CD14-positive monocyte (primary cell): ENCODE results near the gene GYG2. TPM values are rescaled to one million over a fixed set of nuclear protein-coding genes. Genes with fewer than 3 reads are reported as not detected.

Experiments
- DNase-seq, 3 donors: peaks; one replicate each; pipeline ENCODE4 v3.0.0-alpha.2; 2011 to 2022
- H2AFZ ChIP-seq: 2 replicates; pipeline ENCODE4 v1.6.0; 2012; ENCODE audit warnings: mild to moderate bottlenecking, low read depth, low read length, inconsistent platforms; ENCODE audit not compliant: insufficient read depth, poor library complexity, severe bottlenecking
- H3K27ac ChIP-seq, 2 donors: 1 replicate in 1 of 2; 2 replicates in 1 of 2; pipeline ENCODE4 v1.5.1; 2012 to 2013; ENCODE audit warnings: low read length in 2 of 2, control low read depth in 1 of 2, inconsistent platforms in 1 of 2, low read depth in 1 of 2, mild to moderate bottlenecking in 1 of 2
- H3K27me3 ChIP-seq, 2 donors: one replicate each; pipeline versions ENCODE4 v1.6.0 to v1.6.1; 2011 to 2013; ENCODE audit warnings: low read length in 2 of 2; ENCODE audit not compliant: control insufficient read depth in 2 of 2, insufficient read depth in 2 of 2
- H3K36me3 ChIP-seq, 2 donors: replicated peaks in 1 of 2; 1 replicate in 1 of 2; 2 replicates in 1 of 2; pipeline versions ENCODE4 v1.5.1 to v1.6.1; 2012 to 2013; ENCODE audit warnings: low read length in 2 of 2, control low read depth in 1 of 2, inconsistent platforms in 1 of 2, mild to moderate bottlenecking in 1 of 2; ENCODE audit not compliant: insufficient read depth in 2 of 2, control insufficient read depth in 1 of 2
- H3K4me1 ChIP-seq, 2 donors: 1 replicate in 1 of 2; 2 replicates in 1 of 2; pipeline versions ENCODE4 v1.5.1 to v1.6.1; 2012 to 2013; ENCODE audit warnings: low read length in 2 of 2, control low read depth in 1 of 2, inconsistent platforms in 1 of 2, mild to moderate bottlenecking in 1 of 2, moderate library complexity in 1 of 2; ENCODE audit not compliant: insufficient read depth in 2 of 2, control insufficient read depth in 1 of 2
- H3K4me2 ChIP-seq: replicated peaks from 2 replicates; pipeline ENCODE3; 2012; ENCODE audit warnings: low read length, moderate library complexity, mild to moderate bottlenecking; ENCODE audit not compliant: poor library complexity, severe bottlenecking; ENCODE audit errors: extremely low read depth
- H3K4me3 ChIP-seq, 3 experiments: fragments of 200-600 bp in 1 of 3; sonication (generic) in 1 of 3; replicated peaks in 1 of 3; 1 replicate in 2 of 3; 2 replicates in 1 of 3; pipeline ENCODE4 v1.5.1; 2011 to 2013; ENCODE audit warnings: low read length in 3 of 3, mild to moderate bottlenecking in 3 of 3, control low read depth in 2 of 3, low read depth in 2 of 3, inconsistent platforms in 1 of 3, moderate library complexity in 1 of 3
- H3K79me2 ChIP-seq: 2 replicates; pipeline ENCODE4 v1.6.0; 2012; ENCODE audit warnings: mild to moderate bottlenecking, control low read depth, inconsistent platforms, low read length, moderate library complexity; ENCODE audit not compliant: insufficient read depth
- H3K9ac ChIP-seq: 2 replicates; pipeline ENCODE4 v1.6.0; 2017; ENCODE audit warnings: low read length, mild to moderate bottlenecking; ENCODE audit not compliant: insufficient read depth, poor library complexity, severe bottlenecking
- H3K9me3 ChIP-seq, 2 donors: replicated peaks in 1 of 2; 1 replicate in 1 of 2; 2 replicates in 1 of 2; pipeline versions ENCODE4 v1.5.1 to v1.6.1; 2012 to 2013; ENCODE audit warnings: low read length in 2 of 2, control low read depth in 1 of 2; ENCODE audit not compliant: control insufficient read depth in 1 of 2, insufficient read depth in 1 of 2
- H4K20me1 ChIP-seq: 2 replicates; pipeline ENCODE4 v1.6.0; 2012; ENCODE audit warnings: mild to moderate bottlenecking, low read length, control low read depth, moderate library complexity; ENCODE audit not compliant: insufficient read depth
- H3K27ac Mint-ChIP-seq, 7 donors: one replicate each; pipeline ENCODE4 v1.8.0; 2020; ENCODE audit warnings: mild to moderate bottlenecking in 7 of 7, mixed read lengths in 7 of 7, moderate library complexity in 6 of 7, inconsistent platforms in 2 of 7
- H3K27me3 Mint-ChIP-seq, 3 donors: one replicate each; pipeline ENCODE4 v1.8.0; 2021 to 2022; ENCODE audit warnings: low read depth in 3 of 3, mild to moderate bottlenecking in 3 of 3, mixed read lengths in 3 of 3, moderate library complexity in 3 of 3, inconsistent platforms in 1 of 3
- H3K36me3 Mint-ChIP-seq, 2 donors: one replicate each; pipeline ENCODE4 v1.8.0; 2020; ENCODE audit warnings: mixed read lengths in 2 of 2, inconsistent platforms in 1 of 2, mild to moderate bottlenecking in 1 of 2
- H3K4me1 Mint-ChIP-seq: one replicate; pipeline ENCODE4 v1.8.0; 2020; ENCODE audit warnings: mild to moderate bottlenecking, mixed read lengths
- H3K4me3 Mint-ChIP-seq, 2 donors: one replicate each; pipeline ENCODE4 v1.8.0; 2020; ENCODE audit warnings: mild to moderate bottlenecking in 2 of 2, mixed read lengths in 2 of 2, moderate library complexity in 1 of 2
- H3K9me3 Mint-ChIP-seq, 7 donors: one replicate each; pipeline ENCODE4 v1.8.0; 2020 to 2022; ENCODE audit warnings: mixed read lengths in 7 of 7, mild to moderate bottlenecking in 6 of 7, moderate library complexity in 6 of 7, inconsistent platforms in 2 of 7
- CTCF ChIP-seq: fragments of 200-600 bp; IDR thresholded peaks from one replicate; pipeline ENCODE4 v1.8.0; 2022; ENCODE audit warnings: antibody characterized with exemption, mild to moderate bottlenecking
- WGBS: methylation state at CpG from one replicate; pipeline ENCODE4 v1.1.5; 2013; ENCODE audit warnings: missing lambda C conversion rate; ENCODE audit not compliant: insufficient coverage; 5-methylcytosine and 5-hydroxymethylcytosine counted together
- intact Hi-C, 2 donors: fragments of 100-400 bp; cut with micrococcal nuclease; formaldehyde crosslinking; loops; one replicate each; pipeline versions ENCODE4 v1.15.0 to v1.15.1; 2023
- polyA plus RNA-seq, 3 donors: library from polyadenylated mRNA; depleted of rRNA in 1 of 3; unstranded in 2 of 3; stranded (reverse) in 1 of 3; fragments of 300-500 nt in 2 of 3; fragments of >200 nt in 1 of 3; fragmentation: Illumina TruSeq in 2 of 3; gene quantifications; 1 replicate in 2 of 3; 2 replicates in 1 of 3; pipeline ENCODE4 v1.2.3, GENCODE V29; 2012 to 2021

Gene GYG2
- polyA plus RNA-seq, 3 donors, result not detected

- Histone ChIP-seq H3K27ac (no peak overlapping the region), H2AFZ (peak overlapping the region; percentile 8), H3K27me3 (peaks cover 24 to 29% of the 10 kb centered on the region in 2 donors), H3K9me3 (peaks cover 0 to 11% of the 10 kb centered on the region in 2 donors), H3K9ac (no peak overlapping the region), H3K36me3 (no peaks in the 10 kb centered on the region), H4K20me1 (no peaks in the 10 kb centered on the region), H3K4me2 (peak overlapping the region; percentile 53), H3K4me1 (peaks cover 0 to 6% of the 10 kb centered on the region in 2 donors), H3K4me3 (peak overlapping the region in 1 of 3 experiments; percentile 38), H3K79me2 (no peaks in the 10 kb centered on the region)
- Mint-ChIP-seq H3K9me3 (no peaks in the 10 kb centered on the region), H3K4me3 (peak overlapping the region; percentile 30 to 43), H3K27ac (no peak overlapping the region), H3K27me3 (peaks cover 15 to 29% (median 23%) of the 10 kb centered on the region in 3 donors), H3K4me1 (no peaks in the 10 kb centered on the region), H3K36me3 (no peaks in the 10 kb centered on the region)
- DNase-seq, result no peak
- no peak for TF ChIP-seq CTCF
- intact Hi-C loops, result no loop called here
- 0% methylated on average over 2 of the region's 44 CpGs for WGBS
Observed at GRCh38 chrX:2828959-2829411, 255 bp downstream of the GYG2 start.

- Histone ChIP-seq H3K79me2 (no peaks in the 10 kb centered on the region), H3K4me2 (peak overlapping the region; percentile 53), H3K4me3 (peak overlapping the region in 1 of 3 experiments; percentile 38), H2AFZ (peak overlapping the region; percentile 8), H3K27ac (no peak overlapping the region), H3K36me3 (no peaks in the 10 kb centered on the region), H3K4me1 (peaks cover 0 to 6% of the 10 kb centered on the region in 2 donors), H3K27me3 (peaks cover 24 to 29% of the 10 kb centered on the region in 2 donors), H3K9me3 (peaks cover 0 to 11% of the 10 kb centered on the region in 2 donors), H4K20me1 (no peaks in the 10 kb centered on the region), H3K9ac (no peak overlapping the region)
- no peak for DNase-seq
- no peaks in the 10 kb centered on the region for H3K9me3 Mint-ChIP-seq
- peak overlapping the region; percentile 24 to 30 for H3K4me3 Mint-ChIP-seq
- H3K27ac Mint-ChIP-seq, result no peak overlapping the region
- peaks cover 15 to 26% (median 23%) of the 10 kb centered on the region in 3 donors for H3K27me3 Mint-ChIP-seq
- intact Hi-C loops, result no loop called here
- no peaks in the 10 kb centered on the region for H3K36me3 Mint-ChIP-seq
- H3K4me1 Mint-ChIP-seq, result no peaks in the 10 kb centered on the region
- no peak for TF ChIP-seq CTCF
- 33% methylated on average over 27 of the region's 62 CpGs for WGBS
Observed at GRCh38 chrX:2829469-2830246, 928 bp downstream of the GYG2 start.
